Measurements from ENCODE around the gene DNAJB2.

- TF ChIP-seq, protein P1, sequence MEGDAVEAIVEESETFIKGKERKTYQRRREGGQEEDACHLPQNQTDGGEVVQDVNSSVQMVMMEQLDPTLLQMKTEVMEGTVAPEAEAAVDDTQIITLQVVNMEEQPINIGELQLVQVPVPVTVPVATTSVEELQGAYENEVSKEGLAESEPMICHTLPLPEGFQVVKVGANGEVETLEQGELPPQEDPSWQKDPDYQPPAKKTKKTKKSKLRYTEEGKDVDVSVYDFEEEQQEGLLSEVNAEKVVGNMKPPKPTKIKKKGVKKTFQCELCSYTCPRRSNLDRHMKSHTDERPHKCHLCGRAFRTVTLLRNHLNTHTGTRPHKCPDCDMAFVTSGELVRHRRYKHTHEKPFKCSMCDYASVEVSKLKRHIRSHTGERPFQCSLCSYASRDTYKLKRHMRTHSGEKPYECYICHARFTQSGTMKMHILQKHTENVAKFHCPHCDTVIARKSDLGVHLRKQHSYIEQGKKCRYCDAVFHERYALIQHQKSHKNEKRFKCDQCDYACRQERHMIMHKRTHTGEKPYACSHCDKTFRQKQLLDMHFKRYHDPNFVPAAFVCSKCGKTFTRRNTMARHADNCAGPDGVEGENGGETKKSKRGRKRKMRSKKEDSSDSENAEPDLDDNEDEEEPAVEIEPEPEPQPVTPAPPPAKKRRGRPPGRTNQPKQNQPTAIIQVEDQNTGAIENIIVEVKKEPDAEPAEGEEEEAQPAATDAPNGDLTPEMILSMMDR (IDR thresholded peaks at IDR 0.05; ENCODE audit: extremely low read depth in 1 of 2, insufficient read depth in 1 of 2, low read depth in 1 of 2, low read length in 2 of 2), result peak; percentile 95 to 98
- TF ChIP-seq POLR2A (IDR thresholded peaks at IDR 0.05; ENCODE audit: low read depth, low read length), result peak; percentile 64
- TF ChIP-seq FOS (IDR thresholded peaks at IDR 0.05; ENCODE audit: borderline replicate concordance, insufficient read depth, low read length), result no peak
- TF ChIP-seq, protein P2, sequence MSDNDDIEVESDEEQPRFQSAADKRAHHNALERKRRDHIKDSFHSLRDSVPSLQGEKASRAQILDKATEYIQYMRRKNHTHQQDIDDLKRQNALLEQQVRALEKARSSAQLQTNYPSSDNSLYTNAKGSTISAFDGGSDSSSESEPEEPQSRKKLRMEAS (IDR thresholded peaks at IDR 0.05; ENCODE audit: insufficient read depth, insufficient read length), result peak; percentile 59
- no peak for TF ChIP-seq EZH2 (IDR thresholded peaks at IDR 0.05; ENCODE audit: borderline replicate concordance, low read depth, low read length, severe bottlenecking)
- TF ChIP-seq POLR2AphosphoS5 (IDR thresholded peaks at IDR 0.05; ENCODE audit: insufficient read depth, low read depth, low read length), result peak; percentile 75
- no peak for TF ChIP-seq JUN (IDR thresholded peaks at IDR 0.05; ENCODE audit: borderline replicate concordance, insufficient read depth, insufficient read length, low read depth)
Measured at GRCh38 chr2:219294356-219295351, 15.5 kb downstream of the DNAJB2 start.

Measured in endothelial cell of umbilical vein (primary cell).